GM15510 (cell line): ENCODE results near the gene SLC38A3.

Experiments used
- POLR2A ChIP-seq: IDR thresholded peaks from 3 replicates; pipeline ENCODE4 v1.6.1; 2011; ENCODE audit warnings: borderline replicate concordance; ENCODE audit not compliant: insufficient read length; ENCODE audit errors: extremely low read depth

The SLC38A3 gene

DNA sequence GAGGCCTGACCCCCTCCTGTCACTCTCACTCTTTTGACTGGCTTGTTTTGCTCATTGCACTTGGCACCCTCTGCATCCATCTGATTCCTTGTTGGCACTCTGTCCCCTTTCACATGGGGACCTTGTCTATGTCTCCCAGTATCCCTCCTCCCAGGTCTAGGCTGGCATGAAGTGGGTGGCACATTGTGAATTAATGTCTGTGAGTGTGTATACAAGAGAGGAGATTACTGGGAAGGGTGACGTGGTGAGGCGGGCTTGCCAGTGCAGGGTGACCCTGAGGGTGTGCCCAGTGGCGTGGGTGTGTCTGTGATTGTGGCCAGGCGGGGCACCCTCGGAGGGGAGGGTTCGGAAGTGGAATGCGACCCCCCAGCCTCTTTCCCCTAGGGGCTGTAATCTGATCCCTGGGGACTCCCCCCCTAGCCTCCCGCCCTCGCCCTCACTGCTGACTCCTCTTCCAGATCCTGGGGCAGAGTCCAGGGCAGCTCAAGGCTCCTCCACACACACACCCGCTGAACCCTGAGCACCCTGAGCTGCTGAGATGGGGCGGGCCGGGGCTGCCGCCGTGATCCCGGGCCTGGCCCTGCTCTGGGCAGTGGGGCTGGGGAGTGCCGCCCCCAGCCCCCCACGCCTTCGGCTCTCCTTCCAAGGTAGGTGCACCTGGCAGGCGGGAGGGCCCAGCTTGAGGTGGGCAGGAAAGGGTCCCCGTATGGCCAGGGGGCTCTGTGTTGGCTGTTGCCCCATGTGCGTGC, 63.8 kb downstream of the SLC38A3 start, which contains the start of gene SEMA3B:
Gene SEMA3B (plus strand): TSS at position 445 of the 749 bp plus-strand sequence. CDS start 94 bp downstream, at position 539.
- no peak for TF ChIP-seq POLR2A

DNA sequence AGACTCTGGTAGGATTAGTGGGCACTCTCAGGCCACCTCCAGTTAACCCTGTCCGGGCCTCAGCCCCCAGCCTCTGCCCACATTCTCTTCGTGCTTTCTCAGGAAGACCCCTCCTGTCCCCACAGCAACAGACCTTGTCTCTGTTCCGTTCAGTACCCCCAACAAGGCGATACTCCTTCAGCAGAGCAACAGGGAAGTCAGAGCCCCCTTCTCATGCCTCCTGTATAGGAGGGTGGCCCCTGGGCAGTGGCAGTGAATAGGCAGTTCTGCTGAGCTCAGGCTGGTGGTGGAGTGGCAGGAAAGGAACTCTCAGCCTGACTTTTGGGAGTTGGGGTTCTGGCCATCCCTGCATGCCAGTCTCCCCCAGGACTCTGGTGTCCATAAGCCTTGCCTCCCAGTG, 64.4 kb downstream of the SLC38A3 start:
- no peak for TF ChIP-seq POLR2A

DNA sequence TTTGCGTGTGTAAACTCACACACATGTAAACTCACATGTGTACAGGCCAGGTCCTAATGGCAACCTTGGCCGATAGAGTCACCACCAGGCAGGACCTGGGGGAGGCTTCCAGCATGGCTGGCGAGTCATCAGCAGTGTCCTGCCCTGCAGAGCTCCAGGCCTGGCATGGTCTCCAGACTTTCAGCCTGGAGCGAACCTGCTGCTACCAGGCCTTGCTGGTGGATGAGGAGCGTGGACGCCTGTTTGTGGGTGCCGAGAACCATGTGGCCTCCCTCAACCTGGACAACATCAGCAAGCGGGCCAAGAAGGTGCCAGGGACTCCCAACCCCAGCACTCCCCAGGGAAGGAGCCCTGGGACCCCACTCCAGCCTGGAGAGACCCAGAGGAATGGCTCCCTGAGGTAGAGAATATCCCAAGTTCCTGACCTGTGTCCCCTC, 64.9 kb downstream of the SLC38A3 start:
- TF ChIP-seq POLR2A, result no peak

DNA sequence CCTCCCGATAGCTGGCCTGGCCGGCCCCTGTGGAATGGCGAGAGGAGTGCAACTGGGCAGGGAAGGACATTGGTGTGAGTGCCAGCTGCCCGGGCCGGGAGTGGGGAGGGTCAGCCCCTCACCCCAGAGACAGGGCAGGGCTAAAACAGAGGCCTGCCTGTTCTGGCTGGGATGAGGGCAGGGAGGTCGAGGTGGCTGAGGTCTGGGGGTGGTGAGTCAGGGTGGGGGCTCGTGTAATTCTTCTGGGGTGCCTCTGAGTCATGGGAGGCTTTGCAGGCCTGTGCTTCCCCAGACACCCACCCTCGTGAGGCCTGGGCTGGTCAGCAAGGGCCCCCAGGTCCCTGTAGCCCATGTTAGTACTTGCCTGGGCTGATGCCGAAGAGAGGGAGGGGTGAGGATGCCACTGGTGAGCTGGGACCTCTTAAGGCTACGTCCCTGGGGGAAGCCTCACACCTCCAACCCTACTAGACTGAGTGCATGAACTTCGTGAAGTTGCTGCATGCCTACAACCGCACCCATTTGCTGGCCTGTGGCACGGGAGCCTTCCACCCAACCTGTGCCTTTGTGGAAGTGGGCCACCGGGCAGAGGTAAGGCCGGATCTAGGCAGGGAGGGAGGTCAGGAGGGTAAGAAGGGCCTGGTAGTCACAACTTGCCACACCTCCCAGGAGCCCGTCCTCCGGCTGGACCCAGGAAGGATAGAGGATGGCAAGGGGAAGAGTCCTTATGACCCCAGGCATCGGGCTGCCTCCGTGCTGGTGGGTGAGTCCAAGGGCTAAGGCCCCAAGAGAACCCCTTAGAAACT, 65.6 kb downstream of the SLC38A3 start:
- TF ChIP-seq POLR2A, result no peak
